Right cardiac atrium (tissue), 5 donors: ENCODE measurements around the gene LDLRAD4. TPM values are rescaled to one million over a fixed set of nuclear protein-coding genes. Genes with fewer than 3 reads are reported as not detected.
A peak's percentile ranks its signal among the peaks of the same experiment; 100 is the strongest.

Experiments
- ATAC-seq, 2 donors: fragments of 200-7000 bp; cut with Tn5 transposase; one replicate each; pipeline versions ENCODE4 v1.8.0 to v1.9.1; 2020; ENCODE audit warnings: moderate library complexity in 2 of 2, mild to moderate bottlenecking in 1 of 2
- DNase-seq, 3 donors: peaks; one replicate each; pipeline ENCODE4 v3.0.0-alpha.2; 2020
- H3K27ac ChIP-seq: one replicate; pipeline ENCODE4 v1.5.1; 2013; ENCODE audit warnings: mild to moderate bottlenecking, low read length, control low read depth, moderate library complexity
- H3K27me3 ChIP-seq: one replicate; pipeline ENCODE4 v1.6.1; 2013; ENCODE audit not compliant: control insufficient read depth, insufficient read depth
- H3K4me1 ChIP-seq: one replicate; pipeline ENCODE4 v1.6.1; 2013; ENCODE audit warnings: low read length; ENCODE audit not compliant: control insufficient read depth, insufficient read depth
- H3K4me3 ChIP-seq: one replicate; pipeline ENCODE4 v1.5.1; 2013; ENCODE audit warnings: low read length, control low read depth
- H3K9me3 ChIP-seq: one replicate; pipeline ENCODE4 v1.6.1; 2013; ENCODE audit warnings: low read length; ENCODE audit not compliant: control insufficient read depth
- WGBS: extraction: QIAGEN DNeasy Blood & Tissue Kit; methylation state at CpG from one replicate; pipeline ENCODE4 v1.1.7; 2013; 5-methylcytosine and 5-hydroxymethylcytosine counted together
- intact Hi-C, 4 donors: fragments of 100-400 bp; cut with DNase I; formaldehyde crosslinking; loops; one replicate each; pipeline versions ENCODE4 v1.11.0 to v1.14.0; 2022 to 2023
- polyA plus RNA-seq: library from polyadenylated mRNA; stranded (reverse); fragments of 200-250 nt; gene quantifications from one replicate; pipeline ENCODE4 v1.2.3, GENCODE V29; 2013
- total RNA-seq, 4 donors: library from RNA; stranded (reverse); fragmentation: NEBNext Ultra II Directional; extraction: Animal tissue kit (Norgen Biotek cat#: 25700); gene quantifications; one replicate each; pipeline ENCODE4 v1.2.1, GENCODE V29; 2021
- donor health status: healthy with polysubstance abuse.
- donor health status: DM: no; HTN: yes; CAD: no.
- donor health status: DM: no; HTN: no; CAD: no.
- donor health status: DM: no; HTN: yes; CAD: no; lungs with severe emphysema.
- donor health status: DM: yes; HTN: yes; CAD: no.

The LDLRAD4 gene
- total and polyA plus RNA-seq, 5 donors: 25.7 to 159 (median 68.1) TPM

- DNase-seq: peak in 1 of 3 donors; percentile 33
- Histone ChIP-seq H3K4me3 (no peak overlapping the region), H3K27ac (peak overlapping the region; percentile 15), H3K9me3 (no peaks in the 10 kb centered on the region), H3K27me3 (no peaks in the 10 kb centered on the region), H3K4me1 (peaks cover 15% of the 10 kb centered on the region)
- intact Hi-C loops: loop anchor here in 2 of 4 donors (10.0 kb wide), 2 partner anchors 52 to 228 kb away; no protein-coding TSS in a partner anchor
- ATAC-seq: peak in 1 of 2 donors; percentile 5
- WGBS: 69% methylated on average over 23 of the region's 23 CpGs
These were observed 58.3 kb downstream of the LDLRAD4 start for GRCh38 chr18:13276530-13277520.

- Histone ChIP-seq H3K4me3 (no peak overlapping the region), H3K9me3 (no peaks in the 10 kb centered on the region), H3K27me3 (no peaks in the 10 kb centered on the region), H3K4me1 (peaks cover 12% of the 10 kb centered on the region), H3K27ac (no peak overlapping the region)
- no peak for ATAC-seq
- WGBS: 95% methylated on average over 10 of the region's 10 CpGs
- intact Hi-C loops: loop anchor here in 2 of 4 donors (10.0 kb wide), 2 partner anchors 53 to 227 kb away; no protein-coding TSS in a partner anchor
- no peak for DNase-seq
These were observed 59.6 kb downstream of the LDLRAD4 start for GRCh38 chr18:13278062-13278630.

- Histone ChIP-seq H3K9me3 (no peaks in the 10 kb centered on the region), H3K27ac (peak overlapping the region; percentile 59), H3K4me1 (peaks cover 13% of the 10 kb centered on the region), H3K4me3 (no peak overlapping the region), H3K27me3 (no peaks in the 10 kb centered on the region)
- 75% methylated on average over 22 of the region's 22 CpGs for WGBS
- DNase-seq: no peak
- ATAC-seq: peak in 1 of 2 donors; percentile 19
- intact Hi-C loops: loop anchor here in 2 of 4 donors (10.0 kb wide), 2 partner anchors 55 to 225 kb away; no protein-coding TSS in a partner anchor
These were observed 60.9 kb downstream of the LDLRAD4 start for GRCh38 chr18:13279181-13280069.

DNA sequence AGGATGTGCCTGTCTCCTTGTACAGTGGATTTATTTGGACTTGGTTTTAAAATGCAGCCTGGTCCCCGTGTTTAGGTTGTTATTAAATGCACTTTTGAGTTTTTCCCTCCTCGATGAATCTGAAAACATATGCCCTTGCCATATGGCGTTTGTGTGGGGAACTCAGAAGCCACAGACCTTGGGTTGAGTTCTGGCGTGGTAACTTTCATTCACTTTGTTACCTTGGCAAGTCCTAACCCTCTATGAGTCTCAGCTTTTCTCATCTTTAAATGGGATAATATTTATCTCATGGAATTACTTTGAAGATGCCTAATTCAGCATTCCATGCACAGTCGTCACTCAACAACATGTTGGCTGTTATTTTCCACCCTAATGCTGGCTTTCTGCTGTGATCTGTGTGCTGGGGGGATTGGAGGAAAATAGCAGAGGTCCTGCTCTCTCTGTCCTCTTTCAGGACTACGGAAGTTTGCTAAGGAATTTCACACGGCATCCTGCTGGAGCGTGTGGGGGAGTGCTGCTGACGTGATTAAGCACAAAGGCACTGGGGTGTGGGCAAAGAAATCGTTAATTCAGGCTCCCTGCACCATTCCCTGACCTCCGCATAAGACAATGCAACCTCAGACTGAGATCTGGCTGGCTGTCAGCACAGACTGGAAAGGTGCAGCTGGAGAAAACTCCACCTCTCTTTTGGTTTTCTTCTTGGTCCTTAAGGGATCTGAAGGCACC lies 61.7 kb downstream of the LDLRAD4 start:
- H3K4me3 ChIP-seq: no peak overlapping the region
- peak in 1 of 3 donors; percentile 42 for DNase-seq
- H3K27ac ChIP-seq: peak overlapping the region; percentile 59
- H3K27me3 ChIP-seq: no peaks in the 10 kb centered on the region
- no peaks in the 10 kb centered on the region for H3K9me3 ChIP-seq
- 55% methylated on average over 11 of the region's 11 CpGs for WGBS
- H3K4me1 ChIP-seq: peaks cover 12% of the 10 kb centered on the region
- peak; percentile 27 to 83 for ATAC-seq
- intact Hi-C loops: no loop called here

- intact Hi-C loops: no loop called here
- Histone ChIP-seq H3K27me3 (no peaks in the 10 kb centered on the region), H3K9me3 (no peaks in the 10 kb centered on the region), H3K4me1 (peaks cover 9% of the 10 kb centered on the region), H3K4me3 (no peak overlapping the region), H3K27ac (no peak overlapping the region)
- no peak for ATAC-seq
- DNase-seq: no peak
- WGBS: 97% methylated on average over 2 of the region's 2 CpGs
These were observed 62.8 kb downstream of the LDLRAD4 start for GRCh38 chr18:13281406-13281805.

GRCh38 chr18:13283746-13284145 lies 65.2 kb downstream of the LDLRAD4 start:
- DNase-seq (no peak), ATAC-seq (no peak)
- Histone ChIP-seq H3K9me3 (no peaks in the 10 kb centered on the region), H3K4me1 (peaks cover 3% of the 10 kb centered on the region), H3K27ac (no peak overlapping the region), H3K27me3 (no peaks in the 10 kb centered on the region), H3K4me3 (no peak overlapping the region)
- intact Hi-C loops: no loop called here
- 88% methylated on average over 7 of the region's 7 CpGs for WGBS

- ATAC-seq: peak; percentile 31 to 36
- Histone ChIP-seq H3K27ac (no peak overlapping the region), H3K4me3 (no peak overlapping the region), H3K4me1 (peaks cover 3% of the 10 kb centered on the region), H3K27me3 (no peaks in the 10 kb centered on the region), H3K9me3 (no peaks in the 10 kb centered on the region)
- intact Hi-C loops: no loop called here
- peak in 1 of 3 donors; percentile 62 for DNase-seq
- 70% methylated on average over 22 of the region's 22 CpGs for WGBS
These were observed 65.9 kb downstream of the LDLRAD4 start for GRCh38 chr18:13284330-13285027.

GRCh38 chr18:13285874-13286273 lies 67.3 kb downstream of the LDLRAD4 start:
- no peak for DNase-seq
- Histone ChIP-seq H3K4me1 (peaks cover 3% of the 10 kb centered on the region), H3K4me3 (no peak overlapping the region), H3K9me3 (no peaks in the 10 kb centered on the region), H3K27ac (no peak overlapping the region), H3K27me3 (no peaks in the 10 kb centered on the region)
- no peak for ATAC-seq
- intact Hi-C loops: no loop called here
- WGBS: 90% methylated on average over 4 of the region's 4 CpGs

GRCh38 chr18:13286456-13287125 lies 68.0 kb downstream of the LDLRAD4 start:
- 95% methylated on average over 14 of the region's 14 CpGs for WGBS
- no peak for ATAC-seq
- no peaks in the 10 kb centered on the region for H3K9me3 ChIP-seq
- H3K4me3 ChIP-seq: no peak overlapping the region
- H3K27me3 ChIP-seq: no peaks in the 10 kb centered on the region
- intact Hi-C loops: no loop called here
- peak in 1 of 3 donors; percentile 21 for DNase-seq
- H3K27ac ChIP-seq: no peak overlapping the region
- H3K4me1 ChIP-seq: peaks cover 3% of the 10 kb centered on the region
